ENCODE results near the gene NUDT19.

NUDT19 gene

GRCh38 chr19:32748948-32749347, 57.3 kb downstream of the NUDT19 start:
- Histone ChIP-seq H3K9ac (ENCODE audit: low read depth, low read length, poor library complexity, severe bottlenecking) (no peak overlapping the region), H3K9me3 (ENCODE audit: insufficient read depth, low read depth, low read length) (no peaks in the 10 kb centered on the region), H4K20me1 (ENCODE audit: insufficient read depth, low read length, poor library complexity, severe bottlenecking) (no peaks in the 10 kb centered on the region), H3K36me3 (ENCODE audit: insufficient read depth, low read length) (no peaks in the 10 kb centered on the region), H2AFZ (ENCODE audit: low read length) (no peak overlapping the region), H3K4me2 (ENCODE audit: low read depth, low read length, poor library complexity, severe bottlenecking) (no peak overlapping the region), H3K9me2 (replicated peaks; ENCODE audit: low read depth, low read length) (no peaks in the 10 kb centered on the region), H3F3A (ENCODE audit: low read depth) (peaks cover 9% of the 10 kb centered on the region; the same call in 1 of the 2 replicates), H3K79me2 (ENCODE audit: insufficient read depth, low read length) (no peaks in the 10 kb centered on the region), H3K4me1 (ENCODE audit: insufficient read depth, low read length, poor library complexity, severe bottlenecking) (peaks cover 19% of the 10 kb centered on the region), H3K27me3 (ENCODE audit: insufficient read depth, low read length, poor library complexity, severe bottlenecking) (no peaks in the 10 kb centered on the region), H3K4me3 (ENCODE audit: low read length, poor library complexity, severe bottlenecking) (no peak overlapping the region)
- no peak for TF ChIP-seq EZH2phosphoT487 (IDR thresholded peaks at IDR 0.05; ENCODE audit: borderline replicate concordance)
- no peak for TF ChIP-seq CTCF (conservative IDR thresholded peaks at IDR 0.05; ENCODE audit: low read length)

GRCh38 chr19:32749361-32749760, 57.7 kb downstream of the NUDT19 start:
- Histone ChIP-seq H3K4me3 (ENCODE audit: low read length, poor library complexity, severe bottlenecking) (no peak overlapping the region), H3K9me3 (ENCODE audit: insufficient read depth, low read depth, low read length) (no peaks in the 10 kb centered on the region), H3K4me2 (ENCODE audit: low read depth, low read length, poor library complexity, severe bottlenecking) (no peak overlapping the region), H3K9ac (ENCODE audit: low read depth, low read length, poor library complexity, severe bottlenecking) (no peak overlapping the region), H3F3A (ENCODE audit: low read depth) (peaks cover 9% of the 10 kb centered on the region; the same call in 1 of the 2 replicates), H3K4me1 (ENCODE audit: insufficient read depth, low read length, poor library complexity, severe bottlenecking) (peaks cover 19% of the 10 kb centered on the region), H3K36me3 (ENCODE audit: insufficient read depth, low read length) (no peaks in the 10 kb centered on the region), H3K79me2 (ENCODE audit: insufficient read depth, low read length) (no peaks in the 10 kb centered on the region), H2AFZ (ENCODE audit: low read length) (no peak overlapping the region), H4K20me1 (ENCODE audit: insufficient read depth, low read length, poor library complexity, severe bottlenecking) (no peaks in the 10 kb centered on the region), H3K9me2 (replicated peaks; ENCODE audit: low read depth, low read length) (no peaks in the 10 kb centered on the region), H3K27me3 (ENCODE audit: insufficient read depth, low read length, poor library complexity, severe bottlenecking) (no peaks in the 10 kb centered on the region)
- TF ChIP-seq CTCF (conservative IDR thresholded peaks at IDR 0.05; ENCODE audit: low read length) (no peak), EZH2phosphoT487 (IDR thresholded peaks at IDR 0.05; ENCODE audit: borderline replicate concordance) (no peak)

- Histone ChIP-seq H3F3A (ENCODE audit: low read depth) (peaks cover 9% of the 10 kb centered on the region; the same call in 1 of the 2 replicates), H4K20me1 (ENCODE audit: insufficient read depth, low read length, poor library complexity, severe bottlenecking) (no peaks in the 10 kb centered on the region), H3K36me3 (ENCODE audit: insufficient read depth, low read length) (no peaks in the 10 kb centered on the region), H2AFZ (ENCODE audit: low read length) (no peak overlapping the region), H3K27me3 (ENCODE audit: insufficient read depth, low read length, poor library complexity, severe bottlenecking) (no peaks in the 10 kb centered on the region), H3K9me2 (replicated peaks; ENCODE audit: low read depth, low read length) (no peaks in the 10 kb centered on the region), H3K9ac (ENCODE audit: low read depth, low read length, poor library complexity, severe bottlenecking) (no peak overlapping the region), H3K79me2 (ENCODE audit: insufficient read depth, low read length) (no peaks in the 10 kb centered on the region), H3K4me1 (ENCODE audit: insufficient read depth, low read length, poor library complexity, severe bottlenecking) (peaks cover 13% of the 10 kb centered on the region), H3K4me2 (ENCODE audit: low read depth, low read length, poor library complexity, severe bottlenecking) (no peak overlapping the region), H3K4me3 (ENCODE audit: low read length, poor library complexity, severe bottlenecking) (no peak overlapping the region), H3K9me3 (ENCODE audit: insufficient read depth, low read depth, low read length) (no peaks in the 10 kb centered on the region)
- TF ChIP-seq EZH2phosphoT487 (IDR thresholded peaks at IDR 0.05; ENCODE audit: borderline replicate concordance) (no peak), CTCF (conservative IDR thresholded peaks at IDR 0.05; ENCODE audit: low read length) (no peak)
These were observed 58.9 kb downstream of the NUDT19 start for GRCh38 chr19:32750441-32751055.
